ENCODE data around the gene FAM241A.
"Not testable (repeated sequence)": the region's sequence is repeated elsewhere in the genome, so short reads cannot be mapped to it uniquely, and the experiment has no call there.

Gene FAM241A

GRCh38 chr4:112173593-112174558, 28.6 kb downstream of the FAM241A start:
- FAIRE-seq (no peak), DNase-seq (ENCODE audit: insufficient read length, low spot score) (no peak)
- no peak for TF ChIP-seq CTCF (IDR thresholded peaks at IDR 0.05; ENCODE audit: insufficient read depth, missing control alignments)

GRCh38 chr4:112175840-112176239, 30.6 kb downstream of the FAM241A start:
- DNase-seq (ENCODE audit: insufficient read length, low spot score): no peak
- TF ChIP-seq CTCF (IDR thresholded peaks at IDR 0.05; ENCODE audit: insufficient read depth, missing control alignments): no peak
- no peak for FAIRE-seq

GRCh38 chr4:112176596-112176995, 31.3 kb downstream of the FAM241A start:
- DNase-seq (ENCODE audit: insufficient read length, low spot score) (no peak), FAIRE-seq (no peak)
- TF ChIP-seq CTCF (IDR thresholded peaks at IDR 0.05; ENCODE audit: insufficient read depth, missing control alignments): no peak

- not testable (repeated sequence) for DNase-seq (ENCODE audit: insufficient read length, low spot score); FAIRE-seq
Observed at GRCh38 chr4:112178741-112179140, 33.5 kb downstream of the FAM241A start.

- DNase-seq (ENCODE audit: insufficient read length, low spot score) (no peak), FAIRE-seq (no peak)
- no peak for TF ChIP-seq CTCF (IDR thresholded peaks at IDR 0.05; ENCODE audit: insufficient read depth, missing control alignments)
Observed at GRCh38 chr4:112181358-112182000, 36.2 kb downstream of the FAM241A start.

GRCh38 chr4:112182604-112183003, 37.4 kb downstream of the FAM241A start:
- no peak for TF ChIP-seq CTCF (IDR thresholded peaks at IDR 0.05; ENCODE audit: insufficient read depth, missing control alignments)
- DNase-seq (ENCODE audit: insufficient read length, low spot score): no peak
- FAIRE-seq: no peak

GRCh38 chr4:112183252-112183651, 38.0 kb downstream of the FAM241A start:
- no peak for FAIRE-seq
- no peak for TF ChIP-seq CTCF (IDR thresholded peaks at IDR 0.05; ENCODE audit: insufficient read depth, missing control alignments)
- DNase-seq (ENCODE audit: insufficient read length, low spot score): no peak

All from D721Med (cell line).